Caco-2 (cell line): ENCODE results near the gene SYT1. TPM values are rescaled to one million over a fixed set of nuclear protein-coding genes. Genes with fewer than 3 reads are reported as not detected.

Source experiments
- BruUV-seq: library from RNA; stranded (reverse); fragments of 400-500 nt; replicated peaks from 2 replicates; lab custom pipeline; 2021; lab: Mats Ljungman, UMichigan
- CTCF ChIA-PET: fragments of 300-600 bp; sonication (Branson Sonifier 250); formaldehyde crosslinking; loops from one replicate; lab custom pipeline; 2022; ENCODE audit warnings: antibody characterized with exemption; lab: Charles Lee
- POLR2A ChIA-PET: fragments of 300-600 bp; sonication (Branson Sonifier 250); formaldehyde crosslinking; loops from one replicate; lab custom pipeline; 2022; ENCODE audit warnings: antibody characterized with exemption; lab: Charles Lee
- DNase-seq, 2 experiments: peaks; one replicate each; pipeline versions ENCODE4 v3.0.0 to v3.0.0-alpha.2; 2020 to 2022
- H3K27me3 ChIP-seq: replicated peaks from 2 replicates; pipeline ENCODE4 v1.6.0; 2011; ENCODE audit warnings: low read length; ENCODE audit not compliant: control insufficient read depth, insufficient read depth
- H3K36me3 ChIP-seq: 2 replicates; pipeline ENCODE4 v1.5.1; 2011; ENCODE audit warnings: low read length; ENCODE audit not compliant: control insufficient read depth, insufficient read depth
- H3K4me1 ChIP-seq: fragments of 250-450 bp; sonication (Bioruptor Pico); 2 replicates; pipeline ENCODE4 v1.5.1; 2020; ENCODE audit warnings: mild to moderate bottlenecking
- H3K4me3 ChIP-seq: 2 replicates; pipeline ENCODE4 v1.5.1; 2011; ENCODE audit warnings: low read depth, mild to moderate bottlenecking, control low read depth, low read length
- H3K9me3 ChIP-seq: fragments of 250-450 bp; sonication (Bioruptor Pico); 2 replicates; pipeline ENCODE4 v1.5.1; 2020; ENCODE audit warnings: mild to moderate bottlenecking, moderate library complexity
- H3K27ac Mint-ChIP-seq: one replicate; pipeline ENCODE4 v1.8.0; 2022; ENCODE audit warnings: mixed read lengths; ENCODE audit not compliant: unreplicated experiment
- H3K27me3 Mint-ChIP-seq: one replicate; pipeline ENCODE4 v1.8.0; 2022; ENCODE audit warnings: mixed read lengths; ENCODE audit not compliant: insufficient read depth, unreplicated experiment
- H3K36me3 Mint-ChIP-seq: one replicate; pipeline ENCODE4 v1.8.0; 2022; ENCODE audit warnings: mild to moderate bottlenecking, mixed read lengths; ENCODE audit not compliant: insufficient read depth, unreplicated experiment
- H3K4me1 Mint-ChIP-seq: one replicate; pipeline ENCODE4 v1.8.0; 2022; ENCODE audit warnings: low read depth, mixed read lengths; ENCODE audit not compliant: unreplicated experiment
- H3K4me3 Mint-ChIP-seq: one replicate; pipeline ENCODE4 v1.8.0; 2022; ENCODE audit warnings: mild to moderate bottlenecking, moderate library complexity, mixed read lengths; ENCODE audit not compliant: unreplicated experiment
- H3K9me3 Mint-ChIP-seq: one replicate; pipeline ENCODE4 v1.8.0; 2022; ENCODE audit warnings: mixed read lengths; ENCODE audit not compliant: unreplicated experiment
- CTCF ChIP-seq, 2 experiments: fragments of 200-600 bp in 1 of 2; IDR thresholded peaks; 1 replicate in 1 of 2; 2 replicates in 1 of 2; pipeline versions ENCODE4 v1.5.1 to v1.8.0; 2011 to 2022; ENCODE audit warnings: antibody characterized with exemption in 1 of 2, control low read depth in 1 of 2, inconsistent platforms in 1 of 2, low read depth in 1 of 2, low read length in 1 of 2, mild to moderate bottlenecking in 1 of 2, moderate library complexity in 1 of 2; ENCODE audit not compliant: insufficient read depth in 1 of 2, severe bottlenecking in 1 of 2, unreplicated experiment in 1 of 2
- intact Hi-C: fragments of 100-400 bp; cut with micrococcal nuclease; formaldehyde crosslinking; loops from one replicate; pipeline ENCODE4 v1.10.0; 2022; ENCODE audit not compliant: unreplicated experiment
- total RNA-seq: library from RNA; stranded (reverse); gene quantifications from 2 replicates; pipeline ENCODE4 v1.2.3, GENCODE V29; 2022

Gene SYT1
- total RNA-seq, 1 experiment from 2014 or later = 0.39 TPM

GRCh38 chr12:79006306-79006705, 141.7 kb downstream of the SYT1 start:
- no peaks in the 10 kb centered on the region for H3K9me3 Mint-ChIP-seq
- H3K4me3 Mint-ChIP-seq = no peak overlapping the region
- H3K36me3 Mint-ChIP-seq = no peaks in the 10 kb centered on the region
- intact Hi-C loops = loop anchor here (5.0 to 10.0 kb wide), 2 partner anchors 442 to 824 kb away; no protein-coding TSS in a partner anchor
- no peaks in the 10 kb centered on the region for H3K27me3 Mint-ChIP-seq
- CTCF ChIA-PET = no interaction called here
- POLR2A ChIA-PET = no interaction called here
- H3K36me3 ChIP-seq = no peaks in the 10 kb centered on the region
- no TSS peak for BruUV-seq
- no peak for DNase-seq
- H3K9me3 ChIP-seq = no peaks in the 10 kb centered on the region
- no peak overlapping the region for H3K27ac Mint-ChIP-seq
- H3K4me1 Mint-ChIP-seq = no peaks in the 10 kb centered on the region
- TF ChIP-seq CTCF (IDR thresholded peaks at IDR 0.05; ENCODE audit: insufficient read depth in 1 of 2, low read depth in 1 of 2, low read length in 1 of 2, severe bottlenecking in 1 of 2, unreplicated experiment in 1 of 2) = no peak
- no peak overlapping the region for H3K4me3 ChIP-seq
- H3K27me3 ChIP-seq = no peaks in the 10 kb centered on the region; the same call in 1 of the 2 replicates
- no peaks in the 10 kb centered on the region for H3K4me1 ChIP-seq

- DNase-seq = no peak
- Mint-ChIP-seq H3K4me1 (no peaks in the 10 kb centered on the region), H3K36me3 (no peaks in the 10 kb centered on the region), H3K9me3 (no peaks in the 10 kb centered on the region), H3K27me3 (no peaks in the 10 kb centered on the region), H3K4me3 (no peak overlapping the region), H3K27ac (no peak overlapping the region)
- intact Hi-C loops = loop anchor here (5.0 to 10.0 kb wide), 2 partner anchors 444 to 826 kb away; no protein-coding TSS in a partner anchor
- Histone ChIP-seq H3K4me1 (no peaks in the 10 kb centered on the region), H3K4me3 (no peak overlapping the region), H3K9me3 (no peaks in the 10 kb centered on the region), H3K36me3 (no peaks in the 10 kb centered on the region), H3K27me3 (no peaks in the 10 kb centered on the region; the same call in 1 of the 2 replicates)
- BruUV-seq = no TSS peak
- CTCF ChIA-PET = no interaction called here
- TF ChIP-seq CTCF (IDR thresholded peaks at IDR 0.05; ENCODE audit: insufficient read depth in 1 of 2, low read depth in 1 of 2, low read length in 1 of 2, severe bottlenecking in 1 of 2, unreplicated experiment in 1 of 2) = no peak
- POLR2A ChIA-PET = no interaction called here
Measured at GRCh38 chr12:79008591-79008990, 144.0 kb downstream of the SYT1 start.

GRCh38 chr12:79012636-79013035, 148.1 kb downstream of the SYT1 start:
- H3K9me3 Mint-ChIP-seq = peaks cover 7% of the 10 kb centered on the region
- H3K27ac Mint-ChIP-seq = no peak overlapping the region
- H3K36me3 Mint-ChIP-seq = no peaks in the 10 kb centered on the region
- no peaks in the 10 kb centered on the region for H3K4me1 Mint-ChIP-seq
- Histone ChIP-seq H3K36me3 (no peaks in the 10 kb centered on the region), H3K27me3 (no peaks in the 10 kb centered on the region; the same call in 1 of the 2 replicates), H3K9me3 (no peaks in the 10 kb centered on the region), H3K4me1 (no peaks in the 10 kb centered on the region), H3K4me3 (no peak overlapping the region)
- intact Hi-C loops = no loop called here
- H3K4me3 Mint-ChIP-seq = no peak overlapping the region
- ChIA-PET CTCF (no interaction called here), POLR2A (no interaction called here)
- no peak for TF ChIP-seq CTCF (IDR thresholded peaks at IDR 0.05; ENCODE audit: insufficient read depth in 1 of 2, low read depth in 1 of 2, low read length in 1 of 2, severe bottlenecking in 1 of 2, unreplicated experiment in 1 of 2)
- H3K27me3 Mint-ChIP-seq = no peaks in the 10 kb centered on the region
- no peak for DNase-seq
- no TSS peak for BruUV-seq
